ENCODE data around the gene MAD1L1. TPM values are rescaled to one million over a fixed set of nuclear protein-coding genes. Genes with fewer than 3 reads are reported as not detected.

MAD1L1 gene
- total RNA-seq, 1 experiment from 2014 or later = 50.8 TPM

GRCh38 chr7:1811850-1812508, 420.8 kb downstream of the MAD1L1 start:
- no peaks in the 10 kb centered on the region for H3K4me1 ChIP-seq (replicated peaks; ENCODE audit: insufficient read depth)
- no peak overlapping the region for H2AFZ ChIP-seq
- POLR2A ChIA-PET (ENCODE audit: unreplicated experiment) = no interaction called here
- CTCF ChIA-PET = no interaction called here
- peak in 1 of 2 experiments; percentile 19 for DNase-seq
- H4K20me1 ChIP-seq (ENCODE audit: insufficient read depth) = no peaks in the 10 kb centered on the region
- H3K79me2 ChIP-seq (ENCODE audit: low read depth) = no peaks in the 10 kb centered on the region
- H3K9me3 ChIP-seq (ENCODE audit: insufficient read depth, low read depth) = no peaks in the 10 kb centered on the region
- TF ChIP-seq CTCF (conservative IDR thresholded peaks at IDR 0.05) (no peak), EZH2 (IDR thresholded peaks at IDR 0.05; ENCODE audit: low read depth) (no peak)
- no peaks in the 10 kb centered on the region for H3K27me3 ChIP-seq (ENCODE audit: insufficient read depth, low read depth)
- H3F3A ChIP-seq (ENCODE audit: insufficient read depth, low read depth) = peaks cover 5% of the 10 kb centered on the region; the same call in 1 of the 2 replicates
- H3K36me3 ChIP-seq (ENCODE audit: low read depth) = no peaks in the 10 kb centered on the region
- H3K27ac ChIP-seq = no peak overlapping the region
- intact Hi-C loops (cut with micrococcal nuclease; ENCODE audit: unreplicated experiment) = no loop called here
- H3K9me2 ChIP-seq (ENCODE audit: insufficient read depth) = no peaks in the 10 kb centered on the region
- no peak overlapping the region for H3K4me3 ChIP-seq
- no TSS peak for BruUV-seq (replicated peaks)
- H3K4me2 ChIP-seq = no peak overlapping the region

- H3K4me3 ChIP-seq = no peak overlapping the region
- H3K9me3 ChIP-seq (ENCODE audit: insufficient read depth, low read depth) = no peaks in the 10 kb centered on the region
- no peak overlapping the region for H3K4me2 ChIP-seq
- DNase-seq = peak in 1 of 2 experiments; percentile 1
- H3K4me1 ChIP-seq (replicated peaks; ENCODE audit: insufficient read depth) = no peaks in the 10 kb centered on the region
- H3K27ac ChIP-seq = no peak overlapping the region
- H4K20me1 ChIP-seq (ENCODE audit: insufficient read depth) = no peaks in the 10 kb centered on the region
- H3F3A ChIP-seq (ENCODE audit: insufficient read depth, low read depth) = peaks cover 5% of the 10 kb centered on the region; the same call in 1 of the 2 replicates
- H3K27me3 ChIP-seq (ENCODE audit: insufficient read depth, low read depth) = peaks cover 6% of the 10 kb centered on the region; the same call in 1 of the 2 replicates
- CTCF ChIA-PET = no interaction called here
- TF ChIP-seq EZH2 (IDR thresholded peaks at IDR 0.05; ENCODE audit: low read depth) (no peak), CTCF (conservative IDR thresholded peaks at IDR 0.05) (no peak)
- no peaks in the 10 kb centered on the region for H3K9me2 ChIP-seq (ENCODE audit: insufficient read depth)
- BruUV-seq (replicated peaks) = no TSS peak
- H2AFZ ChIP-seq = no peak overlapping the region
- no peaks in the 10 kb centered on the region for H3K79me2 ChIP-seq (ENCODE audit: low read depth)
- intact Hi-C loops (cut with micrococcal nuclease; ENCODE audit: unreplicated experiment) = no loop called here
- POLR2A ChIA-PET (ENCODE audit: unreplicated experiment) = no interaction called here
- H3K36me3 ChIP-seq (ENCODE audit: low read depth) = no peaks in the 10 kb centered on the region
Observed at GRCh38 chr7:1810961-1811849, 421.5 kb downstream of the MAD1L1 start.

DNA sequence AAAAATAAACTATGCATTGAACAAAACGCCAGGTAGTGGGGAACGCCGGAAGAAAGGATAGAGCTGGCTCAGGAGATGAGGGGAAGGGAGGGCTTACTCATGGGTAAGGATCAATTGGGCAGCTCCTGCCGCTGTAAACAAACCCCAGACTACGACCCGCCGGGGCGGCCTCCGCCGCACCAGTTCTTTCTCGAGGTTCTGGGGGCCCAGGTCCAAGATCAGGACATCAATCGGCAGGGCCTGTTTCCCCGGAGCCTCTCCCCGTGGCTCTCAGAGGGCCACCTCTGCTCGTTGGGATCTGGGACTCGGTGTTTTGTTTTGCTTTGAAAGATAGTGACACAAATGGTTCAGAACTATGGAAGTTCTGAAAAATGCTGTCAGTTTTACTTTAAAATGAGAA, 422.2 kb downstream of the MAD1L1 start:
- BruUV-seq (replicated peaks) = no TSS peak
- Histone ChIP-seq H3K36me3 (ENCODE audit: low read depth) (no peaks in the 10 kb centered on the region), H3F3A (ENCODE audit: insufficient read depth, low read depth) (peaks cover 5% of the 10 kb centered on the region; the same call in 1 of the 2 replicates), H3K4me2 (no peak overlapping the region), H3K27ac (no peak overlapping the region), H3K9me2 (ENCODE audit: insufficient read depth) (no peaks in the 10 kb centered on the region), H4K20me1 (ENCODE audit: insufficient read depth) (no peaks in the 10 kb centered on the region), H3K9me3 (ENCODE audit: insufficient read depth, low read depth) (no peaks in the 10 kb centered on the region), H3K4me3 (no peak overlapping the region), H3K4me1 (replicated peaks; ENCODE audit: insufficient read depth) (no peaks in the 10 kb centered on the region), H3K27me3 (ENCODE audit: insufficient read depth, low read depth) (peaks cover 7% of the 10 kb centered on the region; the same call in 1 of the 2 replicates), H3K79me2 (ENCODE audit: low read depth) (no peaks in the 10 kb centered on the region), H2AFZ (no peak overlapping the region)
- intact Hi-C loops (cut with micrococcal nuclease; ENCODE audit: unreplicated experiment) = no loop called here
- ChIA-PET POLR2A (ENCODE audit: unreplicated experiment) (no interaction called here), CTCF (no interaction called here)
- TF ChIP-seq EZH2 (IDR thresholded peaks at IDR 0.05; ENCODE audit: low read depth) (no peak), CTCF (conservative IDR thresholded peaks at IDR 0.05) (no peak)
- DNase-seq = peak in 1 of 2 experiments; percentile 5

Data from PC-9 (cell line).